HG02884 (cell line): ENCODE measurements around the gene ATG7.
A peak's percentile ranks its signal among the peaks of the same experiment; 100 is the strongest.
"Not testable (repeated sequence)": the region's sequence is repeated elsewhere in the genome, so short reads cannot be mapped to it uniquely, and the experiment has no call there.

ENCODE experiments used
- ATAC-seq: cut with Tn5 transposase; IDR thresholded peaks from one replicate; pipeline ENCODE4 v1.9.1; 2021; ENCODE audit warnings: mild to moderate bottlenecking, moderate library complexity; ENCODE audit not compliant: unreplicated experiment

ATG7 gene

DNA sequence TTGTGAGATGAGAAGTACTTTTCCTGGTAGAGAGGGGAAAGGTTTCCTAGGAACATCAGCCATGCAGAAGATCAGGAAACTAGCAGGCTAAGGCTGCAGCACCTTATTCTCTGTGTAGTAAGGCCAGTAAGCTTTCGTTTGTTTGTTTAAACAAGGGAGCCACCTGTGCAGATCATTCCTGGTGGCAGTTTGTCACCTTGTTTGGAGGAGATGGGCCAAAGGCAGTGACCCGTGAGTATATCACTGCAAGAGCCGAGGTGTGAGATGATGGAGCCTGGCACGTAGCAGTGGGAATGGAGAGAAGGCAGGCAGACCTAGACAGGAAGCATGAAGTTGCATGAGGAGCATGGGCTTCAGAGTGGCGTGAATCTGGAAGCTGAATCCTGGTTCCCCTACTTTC, 19.6 kb downstream of the ATG7 start:
- ATAC-seq: no peak

DNA sequence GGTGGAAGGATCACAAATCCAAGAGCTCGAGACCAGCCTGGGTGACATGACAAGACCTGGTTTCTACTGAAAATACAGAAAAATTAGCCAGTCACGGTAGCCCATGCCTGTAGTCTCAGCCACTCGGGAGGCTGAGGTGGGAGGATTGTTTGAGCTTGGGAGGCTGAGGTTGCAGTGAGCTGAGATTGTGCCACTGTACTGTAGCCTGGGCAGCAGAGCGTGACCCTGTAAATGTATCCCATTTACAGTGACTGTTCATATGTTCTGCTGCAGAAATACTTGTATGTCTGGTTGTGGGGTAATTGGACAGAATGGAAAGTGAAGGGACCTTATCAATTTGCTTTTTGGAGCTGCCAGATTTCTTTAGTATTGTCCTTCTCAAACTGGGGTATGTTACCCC, 24.9 kb downstream of the ATG7 start:
- ATAC-seq: no peak

DNA sequence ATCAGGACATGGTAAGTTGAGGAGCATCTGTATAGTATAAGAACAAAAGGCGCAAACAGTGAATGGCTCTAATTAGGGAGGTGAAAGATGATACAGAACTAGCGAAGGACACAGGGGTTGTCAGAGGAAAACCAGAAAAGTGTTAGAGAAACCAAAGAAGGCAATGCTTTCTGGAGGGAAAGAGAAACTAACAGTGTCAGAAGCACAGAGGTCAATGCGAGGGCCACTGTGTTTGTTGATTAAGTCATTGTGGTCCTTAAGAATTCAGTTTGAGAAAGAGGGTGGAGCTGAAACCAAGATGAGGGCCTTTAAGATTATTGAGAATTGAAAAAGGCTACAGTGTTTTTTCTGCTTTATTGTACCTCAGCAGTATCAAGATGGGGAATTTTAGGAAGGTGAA, 28.8 kb downstream of the ATG7 start:
- peak; percentile 69 for ATAC-seq

DNA sequence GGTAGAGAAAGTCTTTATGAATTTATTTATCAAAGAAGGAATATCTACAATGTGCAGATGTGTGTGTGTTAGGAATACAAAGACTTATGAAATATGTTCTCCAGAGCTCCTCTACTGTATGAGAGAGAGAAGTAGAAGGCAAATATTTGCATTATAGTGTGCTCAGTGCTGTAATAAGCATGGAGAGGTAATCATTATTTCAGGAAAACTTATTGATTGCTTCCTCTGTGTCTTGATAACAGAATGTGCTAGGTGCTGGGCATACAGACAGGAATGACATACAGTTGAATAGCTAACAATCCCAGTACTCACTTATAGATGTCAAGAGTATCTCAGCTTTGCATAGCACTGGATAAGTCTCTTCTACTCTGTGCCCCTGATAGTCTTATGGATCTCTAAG, 30.2 kb downstream of the ATG7 start:
- ATAC-seq: no peak

DNA sequence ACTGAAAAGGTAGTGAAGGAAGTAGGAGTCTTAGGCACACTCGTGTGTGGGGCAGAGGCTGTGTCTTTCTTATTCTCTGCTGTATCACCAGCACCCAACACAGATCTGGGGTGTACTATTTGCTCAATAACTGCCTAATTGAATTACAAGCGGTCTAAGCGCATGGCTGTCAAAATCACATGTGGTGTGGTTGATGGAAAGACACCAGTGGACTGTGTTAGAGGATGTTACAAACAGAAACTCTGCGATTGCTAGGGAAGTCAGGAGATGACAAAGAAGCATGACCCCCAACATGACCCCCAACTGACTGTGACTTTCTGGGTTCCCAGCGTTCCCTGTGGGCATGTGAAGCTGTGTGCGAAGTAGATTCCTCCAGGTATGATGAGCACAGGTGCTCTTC, 32.0 kb downstream of the ATG7 start:
- ATAC-seq: no peak

DNA sequence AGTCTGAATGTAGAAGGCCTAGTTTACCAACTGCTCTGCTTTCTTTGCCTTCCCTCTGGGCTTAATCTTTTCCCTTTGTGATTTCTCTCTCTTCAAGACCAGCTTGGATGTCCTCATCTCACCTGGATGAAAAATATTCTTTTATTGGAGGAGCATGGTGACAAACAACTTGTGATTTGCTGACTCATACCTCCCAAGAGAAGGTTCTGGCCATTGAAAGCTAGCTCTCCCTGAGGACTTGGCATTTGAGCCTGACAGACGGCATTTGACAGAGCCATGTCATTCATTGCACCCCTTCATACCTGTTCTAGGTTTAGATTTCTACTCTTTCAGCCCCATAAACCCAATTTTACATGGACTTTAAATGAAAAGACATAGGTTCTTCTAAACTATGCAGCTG, 33.3 kb downstream of the ATG7 start:
- ATAC-seq: no peak

DNA sequence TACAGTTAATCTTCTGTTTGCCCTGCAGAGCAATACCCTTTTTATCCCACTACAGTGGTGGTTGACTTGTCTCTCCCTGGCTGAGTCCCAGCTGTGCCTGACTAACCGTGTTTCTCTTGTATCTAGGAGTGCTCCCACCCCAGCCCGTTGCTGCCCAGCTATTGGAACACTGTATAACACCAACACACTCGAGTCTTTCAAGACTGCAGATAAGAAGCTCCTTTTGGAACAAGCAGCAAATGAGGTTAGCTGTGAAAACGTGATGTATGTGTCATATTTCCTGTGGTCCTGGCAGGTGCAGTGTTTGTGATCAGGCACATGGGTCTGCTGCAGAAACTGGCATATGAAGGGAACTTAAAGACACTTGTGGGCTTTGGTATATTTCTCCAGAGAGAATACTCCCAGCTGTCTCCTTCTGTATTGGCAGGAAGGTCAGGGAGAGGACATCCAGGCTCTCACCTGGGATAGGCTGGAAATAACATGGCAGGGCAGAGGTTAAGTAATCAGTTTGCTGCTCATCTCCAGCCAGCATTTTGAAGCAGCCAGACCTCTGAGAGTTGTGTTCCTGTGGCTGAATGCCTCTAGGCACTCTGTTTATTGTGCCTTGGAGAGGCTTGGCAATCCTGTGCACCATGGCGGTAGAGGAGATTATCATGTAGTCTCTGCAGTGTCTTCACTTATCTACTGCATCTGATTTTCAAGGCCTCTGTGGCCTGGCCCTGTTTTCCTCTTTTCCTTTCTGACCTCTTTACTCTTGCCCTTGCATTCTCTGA, 34.8 kb downstream of the ATG7 start:
- ATAC-seq: no peak

DNA sequence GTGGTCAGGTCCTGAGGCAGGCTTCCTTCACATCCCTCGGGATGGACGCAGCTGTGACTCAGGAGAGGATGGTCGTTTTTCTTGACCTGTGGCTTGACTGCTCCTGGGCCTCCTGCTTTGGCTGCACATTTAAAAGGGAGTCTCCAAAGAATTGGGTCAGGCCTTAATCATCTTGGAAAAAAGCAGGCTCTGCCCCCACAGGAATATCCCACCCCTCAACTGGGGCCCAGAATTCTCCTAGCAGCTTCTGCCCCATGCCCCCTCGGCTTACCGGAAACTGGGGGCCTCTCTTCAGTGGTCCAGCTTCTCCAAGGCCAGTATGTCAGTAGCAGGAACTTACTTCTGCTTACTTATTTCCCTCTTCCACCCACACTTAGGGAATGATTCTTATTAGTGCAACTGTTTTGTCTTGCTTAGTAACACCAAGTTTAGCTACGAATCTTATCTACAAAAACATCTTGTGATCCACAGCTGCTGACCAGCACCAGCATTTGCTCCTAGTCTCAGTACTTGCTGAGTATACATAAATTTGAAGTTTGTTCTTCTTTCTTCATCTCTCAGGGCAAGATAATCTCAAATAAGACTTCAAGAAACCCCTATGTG, 35.7 kb downstream of the ATG7 start:
- no peak for ATAC-seq

DNA sequence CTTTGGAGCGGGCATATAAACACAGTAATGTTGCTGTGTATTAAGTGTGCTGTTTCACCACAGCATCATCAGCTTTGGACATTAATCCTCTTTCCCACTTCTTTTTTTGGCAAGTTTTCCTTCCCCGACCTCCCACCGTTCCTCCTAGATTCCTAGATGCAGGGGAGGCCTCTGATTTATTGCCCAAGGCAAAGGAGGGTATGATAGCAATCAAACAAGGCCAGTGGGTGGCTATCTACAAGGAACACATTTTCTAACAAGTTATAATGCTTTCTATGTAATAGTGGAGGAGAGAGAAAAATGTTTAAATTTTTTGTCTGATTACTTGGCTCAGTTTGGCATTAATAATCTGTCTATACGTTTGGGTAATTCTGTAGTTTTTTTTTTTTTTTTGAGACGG, 38.1 kb downstream of the ATG7 start:
- no peak for ATAC-seq

DNA sequence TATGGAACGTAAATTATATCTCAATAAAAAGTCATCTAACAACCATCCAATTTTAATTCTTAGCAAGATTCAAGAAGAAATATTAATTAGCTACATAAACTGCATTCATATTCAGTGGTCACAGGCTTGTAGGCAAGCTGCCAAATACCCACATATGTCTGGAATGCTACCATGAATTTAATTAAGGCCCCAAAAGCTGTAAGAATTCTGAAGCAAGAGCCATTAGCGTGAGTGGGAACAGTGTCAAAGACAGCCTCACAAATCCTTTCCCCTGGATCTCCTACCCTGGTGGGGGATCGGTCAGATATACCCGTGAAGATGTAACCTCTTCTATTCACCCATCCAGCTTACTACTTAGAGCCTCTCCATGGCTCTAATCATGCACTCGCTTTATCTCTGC, 40.0 kb downstream of the ATG7 start:
- ATAC-seq: no peak

DNA sequence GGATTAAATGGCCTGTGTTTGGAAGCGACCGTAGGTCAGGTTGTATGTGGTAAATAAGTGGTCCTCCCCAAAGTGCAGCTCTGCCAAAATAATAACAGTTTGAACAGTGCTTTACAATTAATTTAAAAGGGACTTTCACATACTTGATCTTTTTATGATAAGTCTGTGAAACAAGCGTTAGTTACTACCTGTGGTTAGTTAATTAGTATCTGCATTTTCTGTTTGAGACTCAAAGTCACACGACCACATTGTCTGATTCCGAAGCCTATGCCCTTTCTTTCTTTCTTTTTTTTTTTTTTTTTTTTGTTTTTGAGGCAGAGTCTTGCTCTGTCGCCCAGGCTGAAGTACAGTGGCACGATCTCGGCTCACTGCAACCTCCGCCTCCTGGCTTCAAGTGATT, 45.1 kb downstream of the ATG7 start:
- no peak for ATAC-seq

DNA sequence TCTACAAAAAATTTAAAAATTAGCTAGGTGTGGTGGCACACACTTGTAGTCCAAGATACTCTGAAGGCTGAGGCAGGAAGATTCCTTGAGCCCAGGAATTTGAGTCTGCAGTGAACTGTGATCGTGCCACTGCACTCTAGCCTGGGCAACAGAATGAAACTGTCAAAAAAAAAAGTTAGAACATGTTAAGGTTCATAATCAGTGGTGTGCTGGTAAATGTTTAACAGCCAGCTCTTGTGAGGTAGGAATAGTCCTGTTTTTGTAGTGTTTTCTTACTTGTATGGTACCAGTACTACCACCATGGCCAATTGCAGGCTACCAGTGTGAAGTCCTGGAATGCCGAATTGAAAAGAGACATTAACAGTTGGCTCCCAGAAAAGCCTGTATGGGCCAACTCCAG, 50.7 kb downstream of the ATG7 start:
- ATAC-seq: no peak

DNA sequence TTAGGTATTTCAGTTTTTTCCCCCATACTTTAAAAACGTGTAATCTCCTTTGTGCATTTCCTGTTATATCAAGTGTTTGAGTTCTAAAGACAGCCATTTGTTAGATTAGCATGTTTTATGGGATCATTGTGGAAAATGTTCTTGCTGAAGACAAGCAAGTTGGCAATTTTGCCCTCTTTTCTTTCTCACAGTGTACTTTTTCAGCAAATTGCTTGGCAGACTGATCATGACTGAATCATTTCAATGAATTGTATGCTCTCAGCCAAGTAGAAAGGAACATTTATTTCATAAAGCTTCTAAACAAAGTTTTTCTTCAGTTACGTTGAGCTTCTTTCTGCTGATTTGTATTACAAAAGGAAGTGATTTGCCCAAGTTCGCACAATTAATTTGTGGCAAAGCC, 51.6 kb downstream of the ATG7 start:
- no peak for ATAC-seq

DNA sequence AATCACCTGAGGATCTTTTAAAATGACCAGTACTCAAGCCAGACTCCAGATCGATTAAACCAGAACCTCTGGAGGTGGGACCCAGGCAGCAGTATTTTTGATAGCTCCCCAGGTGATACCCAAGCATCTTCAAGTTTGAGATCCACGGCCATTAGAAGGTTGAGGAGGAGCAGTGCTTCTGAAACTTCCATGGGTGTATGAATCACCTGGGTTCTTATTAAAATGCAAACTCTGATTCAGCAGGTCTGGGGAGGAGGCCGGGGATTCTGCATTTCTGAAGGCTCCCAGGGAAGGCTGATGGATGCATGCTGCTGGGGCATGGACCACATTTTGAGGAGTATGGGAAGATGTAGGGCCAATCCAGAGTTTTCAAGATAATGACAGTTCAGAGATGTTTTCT, 55.4 kb downstream of the ATG7 start:
- no peak for ATAC-seq

DNA sequence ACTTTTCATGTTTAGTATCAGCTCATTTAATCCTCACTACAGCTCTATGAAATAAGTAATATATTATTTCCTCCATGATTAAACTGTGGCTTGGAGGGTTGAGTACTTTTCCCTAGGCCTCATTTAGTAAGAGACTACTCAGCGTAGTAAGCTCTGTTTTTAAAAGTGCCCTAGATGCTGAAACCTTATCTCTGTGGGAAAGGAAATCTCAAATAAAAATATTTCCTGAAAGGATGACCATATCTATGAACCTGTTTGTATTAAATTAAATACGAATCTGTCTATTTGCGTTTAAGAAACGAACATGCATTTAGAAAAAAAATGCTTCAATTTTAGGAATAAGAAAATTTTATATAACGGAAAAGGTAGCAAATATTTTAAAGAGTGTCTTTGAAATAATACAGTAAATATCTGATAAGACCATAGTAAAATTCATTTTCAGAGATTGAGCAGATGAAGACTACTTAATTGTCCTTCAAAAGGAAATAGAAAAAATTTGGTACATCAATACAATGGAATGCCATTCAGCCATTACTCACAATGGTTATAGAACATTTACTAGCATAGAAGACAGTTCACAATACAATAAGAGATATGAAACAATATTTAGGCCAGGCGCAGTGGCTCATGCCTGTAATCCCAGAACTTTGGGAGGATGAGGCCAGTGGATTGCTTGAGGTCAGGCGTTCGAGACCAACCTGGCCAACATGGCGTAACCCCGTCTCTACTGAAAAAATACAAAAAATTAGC, 56.2 kb downstream of the ATG7 start:
- ATAC-seq: no peak

DNA sequence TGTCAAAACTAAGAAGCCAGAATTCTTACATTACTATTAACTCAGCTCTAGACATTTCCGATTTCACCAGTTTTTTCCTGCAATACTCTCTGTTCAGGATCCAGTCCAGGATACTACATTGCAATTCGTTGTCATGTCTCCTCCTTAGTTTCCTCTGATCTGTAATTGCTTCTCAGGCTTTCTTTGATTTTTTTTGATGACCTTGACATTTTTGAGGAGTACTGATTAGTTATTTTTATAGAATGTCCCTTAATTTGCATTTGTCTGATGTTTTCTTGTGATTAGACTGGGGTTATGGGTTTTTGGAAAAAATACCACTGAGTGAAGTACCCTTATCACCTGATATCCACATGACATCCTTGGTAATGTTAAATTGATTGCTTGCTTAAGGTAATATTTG, 57.6 kb downstream of the ATG7 start:
- ATAC-seq: no peak

DNA sequence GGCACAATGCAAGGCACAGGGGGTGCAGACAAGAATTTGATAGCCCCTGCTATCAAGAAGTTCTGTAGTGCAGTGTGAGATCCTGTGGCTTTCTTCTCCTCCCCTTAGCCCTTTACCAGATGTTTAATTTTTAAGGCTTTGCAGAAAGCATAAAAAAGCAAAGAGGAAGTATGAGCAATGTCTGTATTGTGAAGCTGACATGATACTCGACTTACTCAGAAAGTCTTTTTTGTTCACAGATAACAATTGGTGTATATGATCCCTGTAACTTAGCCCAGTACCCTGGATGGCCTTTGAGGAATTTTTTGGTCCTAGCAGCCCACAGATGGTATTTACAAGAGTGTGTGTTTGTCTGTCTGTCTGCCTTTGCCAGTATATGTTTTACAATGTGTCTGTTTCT, 58.9 kb downstream of the ATG7 start:
- no peak for ATAC-seq

DNA sequence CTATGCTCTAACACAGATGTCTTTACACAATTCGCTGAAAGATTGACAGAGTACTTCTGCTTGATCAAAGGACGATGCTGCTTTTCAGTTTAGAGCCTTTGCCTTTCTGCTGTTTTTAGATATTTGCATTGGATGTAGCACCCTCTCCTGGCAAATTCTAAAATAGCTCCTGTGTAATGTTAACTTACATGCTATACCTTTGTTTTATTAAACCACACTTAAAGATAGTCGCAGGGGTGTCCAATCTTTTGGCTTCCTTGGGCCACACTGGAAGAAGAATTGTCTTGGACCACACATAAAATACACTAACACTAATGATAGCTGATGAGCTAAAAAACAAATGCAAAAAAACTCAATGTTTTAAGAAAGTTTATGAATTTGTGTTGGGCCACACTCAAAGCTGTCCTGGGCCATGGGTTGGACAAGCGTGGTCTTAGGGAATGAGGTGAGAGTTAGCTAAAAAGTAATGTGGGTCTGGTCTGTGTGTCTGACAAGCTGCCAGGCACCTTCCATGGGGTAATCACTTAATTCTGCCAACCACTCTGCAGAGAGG, 62.9 kb downstream of the ATG7 start:
- no peak for ATAC-seq

DNA sequence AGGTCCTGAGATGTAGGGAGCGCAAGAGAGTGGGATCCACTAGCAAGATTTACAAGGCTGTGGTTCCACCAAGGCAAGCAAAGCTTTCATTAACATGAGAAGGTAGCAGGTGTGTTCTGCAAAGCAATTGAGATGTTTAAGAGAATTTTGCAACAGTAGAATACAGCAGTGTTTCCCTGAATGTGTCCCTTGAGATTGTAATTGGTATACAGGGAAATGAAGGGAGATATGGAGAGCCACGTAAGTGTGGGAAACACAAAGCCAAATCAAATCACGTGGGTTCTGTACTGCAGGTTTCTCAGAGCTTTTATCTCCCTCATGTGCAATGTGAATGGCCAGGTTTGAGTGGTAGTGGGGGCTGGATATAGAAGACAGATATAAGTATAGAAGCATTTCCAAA, 67.3 kb downstream of the ATG7 start:
- ATAC-seq: no peak

DNA sequence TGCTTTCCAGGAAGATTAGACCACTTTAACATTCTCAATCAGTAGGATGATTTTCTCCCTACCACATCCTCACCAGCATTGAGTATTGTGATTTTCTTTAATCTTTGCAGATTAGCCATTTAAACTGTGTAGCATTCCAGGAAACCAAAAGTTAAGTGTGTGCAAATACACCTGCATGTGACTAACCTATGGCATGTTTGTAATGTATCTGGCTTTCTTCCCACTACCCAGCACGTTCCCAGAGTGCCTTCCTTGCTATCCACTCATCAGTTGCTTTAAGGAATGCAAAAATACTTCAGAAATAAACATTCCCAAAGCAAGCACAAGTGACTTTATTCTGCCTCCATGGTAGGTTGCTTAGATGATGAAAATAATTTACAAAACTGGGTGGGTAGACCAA, 74.2 kb downstream of the ATG7 start:
- ATAC-seq: no peak

DNA sequence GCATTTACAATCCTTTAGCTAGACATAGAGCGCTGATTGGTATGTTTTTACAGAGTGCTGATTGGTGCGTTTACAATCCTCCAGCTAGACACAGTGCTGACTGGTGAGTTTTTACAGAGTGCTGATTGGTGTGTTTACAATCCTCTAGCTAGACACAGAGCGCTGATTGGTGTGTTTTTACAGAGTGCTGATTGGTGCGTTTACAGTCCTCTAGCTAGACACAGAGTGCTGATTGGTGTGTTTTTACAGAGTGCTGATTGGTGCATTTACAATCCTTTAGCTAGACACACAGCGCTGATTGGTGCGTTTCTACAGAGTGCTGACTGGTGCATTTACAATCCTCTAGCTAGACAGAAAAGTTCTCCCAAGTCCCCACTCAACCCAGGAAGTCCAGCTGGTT, 76.7 kb downstream of the ATG7 start:
- ATAC-seq: not testable (repeated sequence)

DNA sequence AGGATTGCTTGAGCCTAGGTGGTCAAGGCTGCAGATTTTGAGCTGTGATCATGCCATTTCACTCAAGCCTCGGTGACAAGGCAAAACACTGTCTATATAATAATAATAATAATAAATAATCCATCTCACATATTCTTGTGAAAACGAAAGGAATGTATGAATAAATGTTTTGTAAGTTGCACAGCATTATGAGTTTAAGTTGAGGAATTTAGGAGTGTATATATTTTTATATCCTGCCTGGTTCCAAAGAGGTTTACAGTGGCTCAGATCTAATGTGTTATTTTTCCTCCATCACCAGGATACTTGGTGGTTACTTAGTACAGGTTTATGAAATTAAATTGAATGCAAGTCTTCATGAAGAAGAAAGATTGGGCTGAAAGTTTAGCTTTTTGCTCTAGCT, 77.2 kb downstream of the ATG7 start:
- ATAC-seq: no peak
